Mesothelial cell of epicardium (in vitro differentiated cells): ENCODE data around the gene VENTX. TPM values are rescaled to one million over a fixed set of nuclear protein-coding genes. Genes with fewer than 3 reads are reported as not detected.

Source experiments
- DNase-seq, 2 experiments: peaks; one replicate each; pipeline ENCODE4 v3.0.0; 2021; ENCODE audit warnings: low spot score in 2 of 2; ENCODE audit not compliant: unreplicated experiment in 2 of 2
- H3K27ac Mint-ChIP-seq: 2 replicates; pipeline ENCODE4 v1.8.0; 2021; ENCODE audit warnings: mixed read lengths
- H3K27me3 Mint-ChIP-seq: 2 replicates; pipeline ENCODE4 v1.8.0; 2021; ENCODE audit warnings: low read depth, mixed read lengths
- H3K36me3 Mint-ChIP-seq: 2 replicates; pipeline ENCODE4 v1.8.0; 2021; ENCODE audit warnings: mixed read lengths
- H3K4me1 Mint-ChIP-seq: 2 replicates; pipeline ENCODE4 v1.8.0; 2021; ENCODE audit warnings: mixed read lengths
- H3K4me3 Mint-ChIP-seq: 2 replicates; pipeline ENCODE4 v1.8.0; 2021; ENCODE audit warnings: mild to moderate bottlenecking, moderate library complexity, mixed read lengths
- H3K9me3 Mint-ChIP-seq: 2 replicates; pipeline ENCODE4 v1.8.0; 2021; ENCODE audit warnings: mixed read lengths
- CTCF ChIP-seq: fragments of 200-600 bp; sonication (generic); IDR thresholded peaks from one replicate; pipeline ENCODE4 v1.5.0; 2021; ENCODE audit warnings: antibody characterized with exemption; ENCODE audit not compliant: unreplicated experiment
- microRNA-seq: library from miRNA; unstranded; fragments of <30 nt; microRNA quantifications from one replicate; pipeline ENCODE4 v1.2.0, GENCODE V29; 2021; ENCODE audit warnings: inconsistent platforms, mixed read lengths
- total RNA-seq: library from RNA; stranded (reverse); gene quantifications from 3 replicates; pipeline ENCODE4 v1.2.1, GENCODE V29; 2021

VENTX gene
- total RNA-seq, 1 donor from 2014 or later: 0.09 TPM

GRCh38 chr10:133283931-133284330 lies 46.3 kb downstream of the VENTX start:
- Mint-ChIP-seq H3K4me1 (no peaks in the 10 kb centered on the region), H3K27ac (no peak overlapping the region), H3K27me3 (no peaks in the 10 kb centered on the region), H3K36me3 (peaks cover 38% of the 10 kb centered on the region), H3K9me3 (no peaks in the 10 kb centered on the region), H3K4me3 (no peak overlapping the region)
- no peak for TF ChIP-seq CTCF
- DNase-seq: no peak

- Mint-ChIP-seq H3K9me3 (no peaks in the 10 kb centered on the region), H3K27me3 (no peaks in the 10 kb centered on the region), H3K27ac (no peak overlapping the region), H3K36me3 (peaks cover 47% of the 10 kb centered on the region), H3K4me1 (no peaks in the 10 kb centered on the region), H3K4me3 (no peak overlapping the region)
- DNase-seq: no peak
- TF ChIP-seq CTCF: no peak
Measured at GRCh38 chr10:133285217-133285616, 47.6 kb downstream of the VENTX start.

- DNase-seq: no peak
- Mint-ChIP-seq H3K36me3 (peaks cover 52% of the 10 kb centered on the region), H3K27ac (no peak overlapping the region), H3K9me3 (no peaks in the 10 kb centered on the region), H3K4me1 (no peaks in the 10 kb centered on the region), H3K4me3 (no peak overlapping the region), H3K27me3 (no peaks in the 10 kb centered on the region)
- TF ChIP-seq CTCF: no peak
Measured at GRCh38 chr10:133286366-133286765, 48.7 kb downstream of the VENTX start.

- H3K4me1 Mint-ChIP-seq: no peaks in the 10 kb centered on the region
- no peaks in the 10 kb centered on the region for H3K27me3 Mint-ChIP-seq
- no peak overlapping the region for H3K27ac Mint-ChIP-seq
- no peak for DNase-seq
- H3K4me3 Mint-ChIP-seq: no peak overlapping the region
- no peak for TF ChIP-seq CTCF
- H3K9me3 Mint-ChIP-seq: no peaks in the 10 kb centered on the region
- peaks cover 45% of the 10 kb centered on the region for H3K36me3 Mint-ChIP-seq
Measured at GRCh38 chr10:133287832-133288500, 50.3 kb downstream of the VENTX start.

- Mint-ChIP-seq H3K27ac (no peak overlapping the region), H3K9me3 (no peaks in the 10 kb centered on the region), H3K4me3 (no peak overlapping the region), H3K4me1 (no peaks in the 10 kb centered on the region), H3K27me3 (no peaks in the 10 kb centered on the region), H3K36me3 (peaks cover 51% of the 10 kb centered on the region)
- DNase-seq: no peak
- TF ChIP-seq CTCF: no peak
Measured at GRCh38 chr10:133289761-133290160, 52.1 kb downstream of the VENTX start.

Small RNA genes lying within 50 kb of the gene (microRNA-seq; reads per million reads assigned to microRNA genes)
- 1.5 reads per million for gene MIR202

Other genes with a start within 250 kb of the VENTX start
- not detected in 3 replicates for gene ADGRA1, start 149.9 kb upstream of the VENTX start, total RNA-seq
- gene KNDC1, start 77.6 kb upstream of the VENTX start, total RNA-seq: 20.3 to 23.7 TPM (median 21.0 TPM) in 3 replicates
- gene UTF1, start 7.6 kb upstream of the VENTX start, total RNA-seq: not detected in 3 replicates
- 14.3 to 16.9 TPM (median 16.9 TPM) in 3 replicates for gene ADAM8, start 39.0 kb downstream of the VENTX start, total RNA-seq
- gene TUBGCP2, start 71.0 kb downstream of the VENTX start, total RNA-seq: 69.6 to 81.0 TPM (median 70.9 TPM) in 3 replicates
- 38.6 to 44.9 TPM (median 39.5 TPM) in 3 replicates for gene ZNF511, start 71.1 kb downstream of the VENTX start, total RNA-seq
- 2.1 to 3.7 TPM (median 2.1 TPM) in 3 replicates for gene CALY, start 99.0 kb downstream of the VENTX start, total RNA-seq
- gene PRAP1, start 109.5 kb downstream of the VENTX start, total RNA-seq: 0.25 to 0.49 TPM in 2 of 3 replicates, not detected in the other
- gene FUOM, start 120.2 kb downstream of the VENTX start, total RNA-seq: 38.0 to 42.6 TPM (median 41.3 TPM) in 3 replicates
- 69.8 to 74.9 TPM (median 70.0 TPM) in 3 replicates for gene ECHS1, start 135.5 kb downstream of the VENTX start, total RNA-seq
- 7.5 to 9.5 TPM (median 8.0 TPM) in 3 replicates for gene PAOX, start 141.4 kb downstream of the VENTX start, total RNA-seq
- 86.0 to 91.1 TPM (median 90.5 TPM) in 3 replicates for gene MTG1, start 156.3 kb downstream of the VENTX start, total RNA-seq
- gene SPRN, start 186.8 kb downstream of the VENTX start, total RNA-seq: 0.50 to 0.69 TPM (median 0.55 TPM) in 3 replicates
- 4.1 to 4.7 TPM (median 4.4 TPM) in 3 replicates for gene SCART1, start 216.1 kb downstream of the VENTX start, total RNA-seq